HepG2 (cell line): ENCODE measurements around the gene FGF19. TPM values are rescaled to one million over a fixed set of nuclear protein-coding genes. Genes with fewer than 3 reads are reported as not detected.
A peak's percentile ranks its signal among the peaks of the same experiment; 100 is the strongest.

Source experiments
- ATAC-seq: fragments of 200-7000 bp; cut with Tn5 transposase; 3 replicates; pipeline ENCODE4 v1.9.1; 2020; ENCODE audit warnings: mild to moderate bottlenecking, moderate library complexity
- BruUV-seq: library from RNA; stranded (reverse); fragments of 400-500 nt; replicated peaks from 2 replicates; lab custom pipeline; 2021; lab: Mats Ljungman, UMichigan
- CTCF ChIA-PET: fragments of 300-600 bp; formaldehyde crosslinking; extraction: SDS; loops from one replicate; lab custom pipeline; 2021; ENCODE audit warnings: low total read pairs, inconsistent platforms, low intra/inter-chr PET ratio; lab: Yijun Ruan, JAX
- POLR2A ChIA-PET: fragments of 350-600 bp; sonication (Branson Sonifier 250); formaldehyde crosslinking; loops from one replicate; lab custom pipeline; 2020; ENCODE audit warnings: antibody characterized with exemption, inconsistent platforms; lab: Yijun Ruan, JAX
- DNase-seq: peaks from one replicate; pipeline ENCODE4 v3.0.0-alpha.2; 2015; ENCODE audit warnings: low spot score
- FAIRE-seq: peaks from 3 replicates; lab custom pipeline; 2011; peaks lifted over from hg19 to GRCh38; lab: Jason Lieb, UNC
- H2AFZ ChIP-seq: one replicate; pipeline ENCODE4 v1.6.1; 2011; ENCODE audit warnings: low read length, inconsistent platforms
- H3K27ac ChIP-seq: fragments of 300-600 bp; 3 replicates; pipeline ENCODE4 v1.8.0; 2011; ENCODE audit warnings: mixed run types, mild to moderate bottlenecking, mixed read lengths, low read length, inconsistent platforms; ENCODE audit not compliant: insufficient read depth; ENCODE audit errors: extremely low read length
- H3K27me3 ChIP-seq, 2 experiments: fragments of 200-600 bp in 1 of 2; 2 replicates in 1 of 2; 3 replicates in 1 of 2; pipeline versions ENCODE4 v1.6.0 to v1.8.0; 2011; ENCODE audit warnings: low read length in 2 of 2, mild to moderate bottlenecking in 2 of 2, moderate library complexity in 2 of 2, inconsistent platforms in 1 of 2; ENCODE audit not compliant: insufficient read depth in 2 of 2, control insufficient read depth in 1 of 2
- H3K36me3 ChIP-seq, 2 experiments: fragments of 200-600 bp in 1 of 2; replicated peaks in 1 of 2; 2 replicates in 1 of 2; 3 replicates in 1 of 2; pipeline versions ENCODE4 v1.5.1 to v1.8.0; 2011; ENCODE audit warnings: low read length in 2 of 2, inconsistent platforms in 1 of 2; ENCODE audit not compliant: insufficient read depth in 2 of 2, control insufficient read depth in 1 of 2
- H3K4me1 ChIP-seq: 2 replicates; pipeline ENCODE4 v1.5.1; 2012; ENCODE audit warnings: low read length, inconsistent platforms; ENCODE audit not compliant: insufficient read depth
- H3K4me2 ChIP-seq: 2 replicates; pipeline ENCODE4 v1.6.0; 2011; ENCODE audit warnings: low read depth, low read length, inconsistent platforms
- H3K4me3 ChIP-seq, 3 experiments: fragments of 200-600 bp in 1 of 3; sonication (generic), shearing (Covaris generic) in 1 of 3; replicated peaks in 1 of 3; 2 replicates each; pipeline ENCODE4 v1.5.1; 2011 to 2016; ENCODE audit warnings: low read length in 3 of 3, inconsistent platforms in 2 of 3, low read depth in 2 of 3, mild to moderate bottlenecking in 2 of 3, control low read depth in 1 of 3, mixed read lengths in 1 of 3; ENCODE audit not compliant: insufficient read depth in 1 of 3
- H3K79me2 ChIP-seq: one replicate; pipeline ENCODE4 v1.6.1; 2011; ENCODE audit warnings: low read length, inconsistent platforms; ENCODE audit not compliant: insufficient read depth
- H3K9ac ChIP-seq: 2 replicates; pipeline ENCODE4 v1.6.0; 2011; ENCODE audit warnings: mild to moderate bottlenecking, low read depth, low read length, inconsistent platforms; ENCODE audit not compliant: insufficient read depth
- H3K9me3 ChIP-seq: 2 replicates; pipeline ENCODE4 v1.5.1; 2012; ENCODE audit warnings: mild to moderate bottlenecking, low read length
- H4K20me1 ChIP-seq: 2 replicates; pipeline ENCODE4 v1.6.0; 2011; ENCODE audit warnings: inconsistent platforms, mild to moderate bottlenecking, low read length, moderate library complexity; ENCODE audit not compliant: insufficient read depth
- ARNT ChIP-seq: fragments of 450-650 bp; IDR thresholded peaks from 2 replicates; pipeline ENCODE4 v1.6.1; 2017
- CENPT ChIP-seq: sonication (generic); formaldehyde crosslinking; IDR thresholded peaks from 2 replicates; pipeline ENCODE4 v1.8.0; 2022; ENCODE audit warnings: low read depth, mild to moderate bottlenecking, moderate library complexity, missing genetic modification reagents
- CTCF ChIP-seq: sonication (generic); formaldehyde crosslinking; IDR thresholded peaks from 2 replicates; pipeline ENCODE4 v1.5.0; 2020; ENCODE audit warnings: mild to moderate bottlenecking, missing genetic modification reagents, moderate library complexity
- NCOA2 ChIP-seq: sonication (generic); formaldehyde crosslinking; IDR thresholded peaks from 2 replicates; pipeline ENCODE4 v1.8.0; 2022; ENCODE audit warnings: inconsistent platforms
- SMC3 ChIP-seq: IDR thresholded peaks from 2 replicates; pipeline ENCODE4 v1.6.1; 2011; ENCODE audit warnings: low read length, improper control_type of control experiment
- SPEN ChIP-seq: sonication (generic); formaldehyde crosslinking; IDR thresholded peaks from 2 replicates; pipeline ENCODE4 v1.5.1; 2020; ENCODE audit warnings: low read depth, mild to moderate bottlenecking, missing genetic modification reagents
- TEAD2 ChIP-seq: sonication (generic); formaldehyde crosslinking; IDR thresholded peaks from 2 replicates; pipeline ENCODE4 v1.9.0; 2021; ENCODE audit warnings: missing genetic modification reagents
- TOPORS ChIP-seq: sonication (generic); formaldehyde crosslinking; IDR thresholded peaks from 2 replicates; pipeline ENCODE4 v1.8.0; 2023; ENCODE audit warnings: mild to moderate bottlenecking, missing genetic modification reagents
- ZHX1 ChIP-seq: sonication (generic); formaldehyde crosslinking; IDR thresholded peaks from 2 replicates; pipeline ENCODE4 v1.8.1; 2022; ENCODE audit warnings: low read depth, mild to moderate bottlenecking, missing genetic modification reagents
- ZNF34 ChIP-seq: sonication (generic); formaldehyde crosslinking; IDR thresholded peaks from 2 replicates; pipeline ENCODE4 v1.4.0; 2020; ENCODE audit warnings: mild to moderate bottlenecking, missing genetic modification reagents, borderline replicate concordance
- ZNF557 ChIP-seq: sonication (generic); formaldehyde crosslinking; IDR thresholded peaks from 2 replicates; pipeline ENCODE4 v1.4.0; 2020; ENCODE audit warnings: missing genetic modification reagents
- ZNF768 ChIP-seq: sonication (generic); formaldehyde crosslinking; IDR thresholded peaks from 2 replicates; pipeline ENCODE4 v1.4.0; 2020; ENCODE audit warnings: missing genetic modification reagents
- WGBS: methylation state at CpG from one replicate; pipeline ENCODE4 v1.1.6; 2017; ENCODE audit warnings: low lambda C conversion rate; 5-methylcytosine and 5-hydroxymethylcytosine counted together
- in situ Hi-C: cut with HindIII; loops from 2 replicates; pipeline ENCODE4 v1.10.0; 2017; ENCODE audit warnings: low pct_unique_long_range_greater_than_20kb; ENCODE audit not compliant: extremely low pct_ligation_motif_present
- intact Hi-C: fragments of 100-400 bp; cut with micrococcal nuclease; formaldehyde crosslinking; loops from one replicate; pipeline ENCODE4 v1.10.0; 2022; ENCODE audit not compliant: unreplicated experiment
- polyA plus RNA-seq, 8 experiments: library from polyadenylated mRNA; depleted of rRNA in 3 of 8; stranded (reverse) in 7 of 8; unstranded in 1 of 8; fragments of >200 nt; fragmentation: Illumina TruSeq in 4 of 8; extraction: Trizol in 4 of 8; gene quantifications; 2 replicates each; pipeline versions ENCODE4 v1.2.1 to v1.2.3, GENCODE V29; 2011 to 2016; ENCODE audit warnings: low read depth in 4 of 8, missing spikeins in 1 of 8, mixed read lengths in 1 of 8; ENCODE audit not compliant: insufficient read depth in 1 of 8
- total RNA-seq, 5 experiments: library from RNA; depleted of rRNA; stranded (reverse); fragments of >200 nt; fragmentation: Illumina TruSeq; extraction: Trizol; gene quantifications; 2 replicates each; pipeline ENCODE4 v1.2.3, GENCODE V29; 2016; ENCODE audit warnings: low read depth in 1 of 5

FGF19 gene
- total and polyA plus RNA-seq, 2 of the 13 experiments (the other 11 are each of a cell fraction or from before 2014, with no cell fraction given) = 0.07 TPM; not detected in 1

DNA sequence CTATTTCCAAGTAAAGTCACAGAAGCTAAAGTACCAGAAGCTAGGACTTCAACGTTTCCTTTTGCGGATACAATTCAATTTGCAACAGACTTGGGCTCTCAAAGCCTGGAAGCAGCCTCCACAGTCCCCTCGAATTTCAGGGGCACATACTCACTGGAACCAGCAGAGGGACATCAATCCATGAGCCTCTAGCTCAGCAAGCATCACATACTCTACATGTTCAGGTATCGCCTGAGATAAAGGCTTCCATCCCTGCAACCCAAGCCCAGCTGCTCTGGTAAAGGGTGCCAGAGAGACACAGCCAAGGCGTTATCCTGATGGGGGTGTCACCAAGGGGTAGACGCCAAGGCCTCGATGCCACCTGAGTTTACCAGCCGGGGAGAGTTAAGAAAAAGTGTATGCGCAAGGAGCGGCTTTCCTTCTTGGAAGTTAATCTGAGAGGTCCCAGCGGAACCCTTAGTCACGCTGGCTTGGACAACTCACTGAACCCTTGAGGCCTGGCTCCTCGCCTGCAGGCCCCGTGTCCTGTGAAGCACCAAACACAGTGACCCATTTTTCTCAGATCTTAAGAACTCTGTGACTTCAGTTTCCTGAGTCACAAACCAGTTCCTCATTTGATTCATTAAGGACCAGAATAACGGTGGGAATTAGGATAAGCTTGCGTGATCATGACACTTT, 41.7 kb downstream of the FGF19 start:
- in situ Hi-C loops (no loop called here), intact Hi-C loops (no loop called here)
- Histone ChIP-seq H3K79me2 (no peaks in the 10 kb centered on the region), H2AFZ (no peak overlapping the region), H3K27ac (no peak overlapping the region), H3K9ac (no peak overlapping the region), H3K4me1 (peaks cover 55% of the 10 kb centered on the region), H4K20me1 (no peaks in the 10 kb centered on the region), H3K4me2 (no peak overlapping the region), H3K36me3 (peaks cover 0 to 5% of the 10 kb centered on the region in 2 experiments; a peak in 1 of 5 replicates), H3K9me3 (no peaks in the 10 kb centered on the region), H3K27me3 (no peaks in the 10 kb centered on the region), H3K4me3 (no peak overlapping the region)
- 0 out of 3 replicates have a peak, but pooled peaks have one; percentile 10 for ATAC-seq
- BruUV-seq = no TSS peak
- ChIA-PET POLR2A (interaction anchor here (1.9 kb wide), 1 partner anchor 13 kb away, joined by 9 read pairs; the partner anchor contains the start of gene LTO1), CTCF (interaction anchor here (1.7 kb wide), 1 partner anchor 8 kb away, joined by 9 read pairs; no protein-coding TSS in a partner anchor)
- TF ChIP-seq CTCF (CRISPR knock-in tag) = 0 out of 2 replicates have a peak, but pooled peaks have one; percentile 29
- no peak for TF ChIP-seq ZNF557 (CRISPR knock-in tag)
- peak; percentile 56 for TF ChIP-seq SMC3
- FAIRE-seq = peak; percentile 77
- 87% methylated on average over 16 of the region's 16 CpGs for WGBS
- no peak for DNase-seq

- H3K9ac ChIP-seq = no peak overlapping the region
- no peak for DNase-seq
- BruUV-seq = no TSS peak
- no peak for TF ChIP-seq TOPORS (CRISPR knock-in tag)
- TF ChIP-seq SPEN (CRISPR knock-in tag) = no peak
- no peak for TF ChIP-seq ARNT
- no peak for TF ChIP-seq ZNF34 (CRISPR knock-in tag)
- no peak for TF ChIP-seq ZNF768
- TF ChIP-seq TEAD2 (CRISPR knock-in tag) = no peak
- TF ChIP-seq CENPT = no peak
- no peak for TF ChIP-seq NCOA2
- no peak for TF ChIP-seq ZHX1 (CRISPR knock-in tag)
These were observed 42.5 kb downstream of the FGF19 start for GRCh38 chr11:69661413-69661715.

More at GRCh38 chr11:69661413-69661715, 42.5 kb downstream of the FGF19 start:
- H3K4me3 ChIP-seq = no peak overlapping the region
- H3K4me2 ChIP-seq = no peak overlapping the region
- no peaks in the 10 kb centered on the region for H3K79me2 ChIP-seq
- in situ Hi-C loops = no loop called here
- ChIA-PET CTCF (interaction anchor here (1.7 kb wide), 1 partner anchor 9 kb away, joined by 9 read pairs; no protein-coding TSS in a partner anchor), POLR2A (interaction anchor here (1.9 kb wide), 1 partner anchor 14 kb away, joined by 9 read pairs; the partner anchor contains the start of gene LTO1)
- FAIRE-seq (no peak), ATAC-seq (no peak)
- intact Hi-C loops = no loop called here
- H3K9me3 ChIP-seq = no peaks in the 10 kb centered on the region
- no peaks in the 10 kb centered on the region for H3K27me3 ChIP-seq
- peaks cover 0 to 5% of the 10 kb centered on the region in 2 experiments; a peak in 1 of 5 replicates for H3K36me3 ChIP-seq
- H3K4me1 ChIP-seq = peaks cover 61% of the 10 kb centered on the region
- H2AFZ ChIP-seq = no peak overlapping the region
- H4K20me1 ChIP-seq = no peaks in the 10 kb centered on the region
- H3K27ac ChIP-seq = no peak overlapping the region
- 74% methylated on average over 10 of the region's 10 CpGs for WGBS
